ENCODE data around the gene CHD3. TPM values are rescaled to one million over a fixed set of nuclear protein-coding genes. Genes with fewer than 3 reads are reported as not detected.

Gene CHD3
- total and polyA plus RNA-seq, 10 of the 15 experiments (the other 5 are each of a cell fraction or from before 2014, with no cell fraction given), result 1.4 to 86.8 (median 39.1) TPM

GRCh38 chr17:7858522-7858810, 30.1 kb upstream of the CHD3 start:
- H3K36me3 ChIP-seq (ENCODE audit: control insufficient read depth in 2 of 2, insufficient read depth in 2 of 2, low read length in 1 of 2), result no peaks in the 10 kb centered on the region; a peak in 2 of 4 replicates
- H3K4me2 ChIP-seq (ENCODE audit: control insufficient read depth, insufficient read depth), result peak overlapping the region; percentile 79
- in situ Hi-C loops (cut with MboI) (no loop called here), intact Hi-C loops (cut with micrococcal nuclease; ENCODE audit: unreplicated experiment) (loop anchor here (5.0 kb wide), 1 partner anchor 171 kb away; the partner anchor contains the start of genes TP53 and WRAP53)
- RAD21 ChIA-PET (ENCODE audit: unreplicated experiment), result interaction anchor here (0.6 to 7.4 kb wide), 3 partner anchors 15 to 274 kb away, joined by 3 to 65 read pairs (median 3); no protein-coding TSS in a partner anchor
- BruUV-seq (replicated peaks), result no TSS peak
- H3K4me1 ChIP-seq (ENCODE audit: control insufficient read depth, insufficient read depth, low read length), result peaks cover 17% of the 10 kb centered on the region
- TF ChIP-seq SMAD5 (IDR thresholded peaks at IDR 0.05; ENCODE audit: low read depth) (no peak), YY1 (IDR thresholded peaks at IDR 0.05; ENCODE audit: low read depth, low read length) (peak; percentile 80), RAD21 (IDR thresholded peaks at IDR 0.05; ENCODE audit: insufficient read depth, low read depth, low read length) (peak; percentile 21; the same call in 1 of the 2 replicates), BHLHE40 (IDR thresholded peaks at IDR 0.05; ENCODE audit: borderline replicate concordance in 1 of 2, low read depth in 2 of 2, low read length in 1 of 2) (0 out of 4 replicates have a peak, but pooled peaks of 1 of the 2 experiments have one; percentile 11), CTCF (IDR thresholded peaks at IDR 0.05 in 2 of 3, conservative IDR thresholded peaks at IDR 0.05 in 1 of 3; ENCODE audit: control insufficient read depth in 2 of 3, extremely low read depth in 1 of 3, insufficient read depth in 1 of 3, low read depth in 3 of 3, low read length in 3 of 3) (peak; percentile 15 to 44 (median 31); a peak in 3 of 6 replicates), TARDBP (IDR thresholded peaks at IDR 0.05; ENCODE audit: borderline replicate concordance) (no peak)
- SMC1A ChIA-PET (ENCODE audit: uncharacterized antibody, unreplicated experiment), result interaction anchor here (0.8 to 2.4 kb wide), 2 partner anchors 10 to 131 kb away, joined by 4 to 9 read pairs; no protein-coding TSS in a partner anchor
- H2AFZ ChIP-seq (ENCODE audit: control insufficient read depth, low read depth, low read length), result no peak overlapping the region
- DNase-seq (ENCODE audit: low read depth, low spot score) (no peak), ATAC-seq (peak; percentile 20), FAIRE-seq (no peak)
- CTCF ChIA-PET, result interaction anchor here (0.9 to 15.5 kb wide), 3 partner anchors 19 to 198 kb away, joined by 3 to 308 read pairs (median 75); no protein-coding TSS in a partner anchor
- H4K20me1 ChIP-seq (ENCODE audit: control insufficient read depth, insufficient read depth), result no peaks in the 10 kb centered on the region
- POLR2A ChIA-PET, result no interaction called here
- no peaks in the 10 kb centered on the region for H3K27me3 ChIP-seq (replicated peaks in 1 of 2; ENCODE audit: control insufficient read depth in 2 of 2, insufficient read depth in 2 of 2, low read length in 1 of 2)
- H3K9ac ChIP-seq (ENCODE audit: control insufficient read depth, insufficient read depth, low read length), result peak overlapping the region; percentile 86
- H3K9me3 ChIP-seq (replicated peaks; ENCODE audit: control insufficient read depth, insufficient read depth, low read length), result no peaks in the 10 kb centered on the region
- H3K79me2 ChIP-seq (ENCODE audit: control insufficient read depth, insufficient read depth, low read length), result peaks cover 17% of the 10 kb centered on the region
- peak overlapping the region; percentile 96 for H3K4me3 ChIP-seq
- 52% methylated on average over 20 of the region's 20 CpGs for WGBS (ENCODE audit: insufficient coverage, insufficient replicate concordance, low lambda C conversion rate, missing lambda C conversion rate)
- H3K27ac ChIP-seq (ENCODE audit: control insufficient read depth, insufficient read depth), result peak overlapping the region; percentile 96

Data from GM12878 (cell line).